HG02759 (cell line): ENCODE measurements around the gene TXNDC2.

ENCODE experiments used
- ATAC-seq: cut with Tn5 transposase; IDR thresholded peaks from one replicate; pipeline ENCODE4 v1.9.1; 2021; ENCODE audit warnings: mild to moderate bottlenecking, moderate library complexity; ENCODE audit not compliant: unreplicated experiment

TXNDC2 gene

GRCh38 chr18:9859232-9859631 lies 26.5 kb upstream of the TXNDC2 start:
- ATAC-seq, result no peak

- ATAC-seq, result no peak
These were observed 25.1 kb upstream of the TXNDC2 start for GRCh38 chr18:9860682-9861081.

DNA sequence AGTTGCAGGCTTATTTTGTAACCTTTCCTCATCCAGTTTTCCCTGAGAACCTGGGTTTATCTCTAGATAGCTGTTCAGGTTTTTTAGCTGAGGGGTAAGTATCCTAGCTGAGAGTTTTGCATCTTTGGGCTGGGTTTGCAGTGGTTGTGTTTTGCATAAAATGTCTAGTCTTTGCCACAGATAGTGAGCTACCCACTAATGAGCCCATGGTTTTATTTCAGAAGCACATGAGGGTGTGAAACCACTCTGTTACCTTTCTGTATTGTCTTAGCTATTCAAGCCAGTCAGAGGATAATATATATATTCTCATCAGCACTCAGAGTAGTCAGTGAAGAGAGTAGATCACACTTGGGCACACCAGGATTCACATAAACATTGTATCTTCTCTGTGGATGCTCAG lies 24.6 kb upstream of the TXNDC2 start:
- ATAC-seq, result peak; percentile 83

DNA sequence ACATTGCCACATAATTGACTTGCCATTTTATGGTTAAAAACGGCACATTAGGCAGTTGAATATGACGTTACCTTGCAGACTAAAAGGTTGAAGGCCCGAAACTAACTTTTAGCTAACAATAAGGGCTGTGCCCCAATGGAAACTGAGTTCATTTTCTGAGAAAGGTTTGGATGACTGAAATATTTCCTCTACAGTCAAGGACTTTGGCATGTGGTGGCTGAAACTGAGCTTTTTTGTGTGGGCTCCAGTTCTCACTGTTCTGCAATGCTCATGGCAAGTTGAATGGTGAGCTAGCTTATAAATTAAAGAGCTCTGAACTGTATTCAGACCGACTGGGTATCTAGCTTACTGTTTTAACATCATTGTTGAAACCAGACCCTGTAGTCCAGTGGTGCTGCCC lies 23.8 kb upstream of the TXNDC2 start:
- ATAC-seq, result no peak

DNA sequence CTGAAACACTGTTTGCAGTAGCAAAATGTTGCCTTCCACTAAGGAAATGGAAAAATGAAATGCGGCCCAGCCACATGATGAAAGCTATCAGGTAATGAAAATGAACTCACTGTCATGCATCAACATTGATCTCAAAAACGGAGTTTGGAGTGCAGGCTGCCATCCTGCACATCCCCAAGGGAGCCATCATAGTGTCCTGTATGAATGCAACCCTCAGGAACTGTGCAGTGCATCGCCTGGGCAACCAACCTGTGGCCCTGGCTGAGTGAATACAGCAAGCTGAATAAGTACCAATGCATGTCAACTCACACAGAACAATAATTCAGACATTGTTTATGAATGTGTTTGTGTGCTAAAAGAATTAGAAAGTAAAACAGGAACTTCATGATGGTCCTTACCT lies 23.1 kb upstream of the TXNDC2 start:
- no peak for ATAC-seq

- no peak for ATAC-seq
These were observed 22.5 kb upstream of the TXNDC2 start for GRCh38 chr18:9863282-9863681.

- ATAC-seq, result no peak
These were observed 19.8 kb upstream of the TXNDC2 start for GRCh38 chr18:9865764-9866490.

DNA sequence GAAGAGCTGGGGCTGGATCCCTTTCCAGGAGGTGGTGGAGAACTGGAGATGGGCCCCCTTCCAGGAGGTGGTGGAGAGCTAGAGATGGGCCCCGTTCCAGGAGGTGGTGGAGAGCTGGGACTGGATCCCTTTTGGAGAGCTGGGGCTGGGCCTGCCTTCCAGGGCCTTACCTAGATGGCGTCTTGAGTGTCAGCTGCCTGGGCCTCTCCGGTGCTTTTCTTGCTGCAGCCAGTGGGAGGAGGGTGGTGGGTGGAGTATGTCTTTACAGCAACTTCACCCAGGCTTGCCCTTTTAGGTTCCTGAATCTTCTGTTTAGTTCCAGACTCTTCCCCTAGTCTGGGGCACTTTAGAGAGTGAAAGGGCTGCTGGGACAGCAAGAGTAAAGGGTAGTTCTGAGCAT lies 19.1 kb upstream of the TXNDC2 start:
- no peak for ATAC-seq

GRCh38 chr18:9867071-9867594 lies 18.6 kb upstream of the TXNDC2 start:
- ATAC-seq, result no peak

DNA sequence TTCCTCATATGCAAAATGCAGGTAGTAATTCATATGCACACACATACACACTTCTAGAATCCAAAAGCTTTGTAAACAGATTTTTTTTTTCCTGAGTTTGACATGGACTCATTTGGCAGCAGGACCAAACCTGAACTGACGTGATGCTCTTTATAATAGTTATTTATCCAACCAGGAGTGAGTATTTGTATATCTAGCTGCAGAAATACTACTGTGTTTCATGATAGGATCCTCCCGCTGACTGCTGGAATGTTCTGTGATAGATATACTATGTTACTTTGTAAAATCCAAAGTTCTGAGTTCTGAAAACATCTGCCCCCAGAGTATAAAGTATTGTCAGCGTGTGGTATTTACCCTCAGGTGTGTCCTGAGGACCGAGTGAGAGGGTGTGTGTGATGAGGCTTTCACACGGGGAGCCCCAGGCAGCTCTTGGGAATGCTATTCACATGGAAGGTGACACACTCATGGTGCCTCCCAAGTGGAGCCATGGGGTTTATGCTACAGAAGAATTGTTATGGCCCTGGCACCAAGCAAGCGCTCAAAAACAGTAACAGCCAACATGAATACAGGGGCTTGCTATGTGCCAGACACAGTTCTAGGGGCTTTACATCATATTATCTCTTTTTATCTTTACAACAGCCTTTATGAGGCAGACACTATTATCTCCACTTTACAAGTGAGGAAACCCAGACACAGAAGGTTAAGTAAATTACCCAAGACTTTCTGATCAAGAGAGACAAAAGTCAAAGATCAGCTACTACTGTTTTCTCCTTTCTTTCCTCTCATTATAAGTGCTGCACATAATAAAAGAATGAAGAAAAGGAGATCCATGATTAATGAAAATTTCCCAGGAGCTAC lies 16.7 kb upstream of the TXNDC2 start:
- no peak for ATAC-seq

GRCh38 chr18:9869715-9870430 lies 15.9 kb upstream of the TXNDC2 start:
- peak; percentile 88 for ATAC-seq

DNA sequence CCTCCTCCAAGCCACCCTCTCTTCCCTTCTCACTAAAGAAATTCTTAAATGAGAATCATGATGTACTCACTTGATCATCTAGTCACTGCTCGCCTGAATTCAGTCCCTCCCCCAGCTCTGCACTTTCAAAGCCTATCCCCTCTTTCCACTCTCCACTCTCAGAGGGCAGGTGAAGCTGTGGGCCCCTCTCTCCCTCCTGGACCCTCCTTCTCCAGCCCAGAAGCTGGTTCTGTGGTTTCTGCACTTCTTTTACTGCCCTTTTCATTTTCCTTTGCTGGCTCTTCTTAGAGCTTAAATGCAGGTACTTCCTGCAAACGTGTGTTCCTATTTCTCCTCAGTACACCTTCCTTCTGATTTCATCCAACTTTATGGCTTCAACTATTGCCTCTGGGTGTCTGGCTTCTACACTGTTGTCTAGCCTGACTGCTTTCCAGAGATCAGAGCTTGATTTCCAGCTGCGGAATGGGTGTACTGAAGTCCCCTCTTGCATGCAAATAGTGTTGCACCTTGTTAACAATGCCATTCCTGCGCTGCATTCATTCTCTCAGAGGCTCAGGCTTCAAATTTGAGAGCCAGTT lies 15.3 kb upstream of the TXNDC2 start:
- ATAC-seq, result no peak

- no peak for ATAC-seq
These were observed 14.5 kb upstream of the TXNDC2 start for GRCh38 chr18:9871244-9871746.

DNA sequence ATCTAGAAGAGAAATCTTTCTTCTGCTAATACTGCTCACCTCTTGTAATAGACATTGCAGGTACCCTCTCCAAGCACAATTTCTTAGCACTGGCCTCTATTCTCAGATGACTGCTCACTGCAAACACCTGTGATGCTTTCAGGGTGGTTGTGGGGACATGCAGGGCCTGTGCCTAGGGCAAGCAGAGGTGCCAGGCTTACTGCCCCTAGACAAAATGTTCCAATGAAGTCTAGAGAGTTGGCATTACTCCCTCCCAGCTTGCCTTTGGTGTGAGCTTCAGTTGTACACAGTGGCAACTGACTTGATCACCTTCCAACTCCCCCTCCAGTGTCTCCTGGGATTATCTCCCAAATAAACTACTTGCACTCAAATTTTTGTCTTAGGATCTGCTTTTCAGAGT lies 12.9 kb upstream of the TXNDC2 start:
- no peak for ATAC-seq

- ATAC-seq, result no peak
These were observed 11.0 kb upstream of the TXNDC2 start for GRCh38 chr18:9874728-9875127.

GRCh38 chr18:9876212-9876866 lies 9.4 kb upstream of the TXNDC2 start:
- no peak for ATAC-seq

DNA sequence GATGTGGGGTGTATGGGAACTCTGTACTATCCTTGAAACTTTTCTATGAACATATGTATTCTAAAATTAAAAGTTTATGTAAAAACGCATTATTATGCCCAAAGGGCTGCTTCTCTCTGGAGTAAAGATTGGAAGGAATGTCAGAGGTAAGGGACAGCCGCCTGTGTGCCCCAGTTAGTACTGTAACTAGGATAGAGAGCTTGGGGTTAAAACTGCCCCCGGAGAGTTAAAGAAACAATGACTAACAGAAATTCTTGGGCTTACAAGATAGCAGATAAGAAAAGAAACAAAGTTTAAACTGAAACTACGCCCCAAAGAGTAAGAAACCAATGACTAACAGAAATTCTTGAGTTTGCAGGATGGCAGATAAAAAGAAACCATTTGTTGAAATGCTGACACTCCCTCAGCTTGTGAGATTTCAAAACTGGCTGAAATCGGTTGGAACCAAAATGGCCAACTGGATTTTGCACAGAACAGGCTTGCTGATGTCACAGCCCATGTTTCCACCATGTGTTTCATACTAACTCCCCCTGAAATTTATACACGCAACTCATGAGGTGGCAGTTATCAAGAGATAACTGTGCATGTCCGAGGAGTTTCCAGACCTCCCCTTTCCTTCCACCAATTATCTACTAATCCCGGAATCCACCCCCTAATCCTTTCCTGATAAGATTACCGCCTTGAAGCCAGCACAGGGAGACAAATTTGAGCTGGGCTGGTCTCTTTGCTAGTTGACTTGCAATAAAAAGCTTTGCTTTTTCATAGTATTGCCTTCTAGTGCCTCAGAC lies 8.7 kb upstream of the TXNDC2 start:
- no peak for ATAC-seq

GRCh38 chr18:9877655-9878014 lies 8.1 kb upstream of the TXNDC2 start:
- no peak for ATAC-seq

GRCh38 chr18:9878095-9878494 lies 7.7 kb upstream of the TXNDC2 start:
- ATAC-seq, result no peak

DNA sequence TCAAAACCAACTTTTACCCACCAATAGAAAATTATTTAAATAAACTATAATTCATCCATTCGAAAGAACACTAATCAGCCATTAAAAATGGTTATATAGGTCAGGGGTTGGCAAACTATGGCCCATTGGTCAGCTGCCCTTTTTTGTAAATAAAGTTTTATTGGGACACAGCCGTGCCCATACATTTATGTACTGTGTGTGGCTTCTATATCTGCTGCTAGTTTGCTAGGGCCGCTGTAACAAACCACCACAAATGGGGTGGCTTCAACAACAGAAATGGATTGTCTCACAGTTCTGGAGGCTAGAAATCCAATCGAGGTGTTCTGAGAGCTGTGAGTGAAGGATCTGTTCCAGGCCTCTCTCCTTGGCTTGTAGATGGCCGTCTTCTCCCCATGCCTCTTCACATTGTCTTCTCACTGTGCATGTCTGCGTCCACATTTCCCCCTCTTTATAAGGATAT lies 7.0 kb upstream of the TXNDC2 start:
- no peak for ATAC-seq
